Uterus (tissue), 4 donors: ENCODE data around the gene PTPRR. TPM values are rescaled to one million over a fixed set of nuclear protein-coding genes. Genes with fewer than 3 reads are reported as not detected.

Source experiments
- DNase-seq, 2 donors: peaks; one replicate each; pipeline ENCODE4 v3.0.0-alpha.2; 2019 to 2020
- H3K27ac ChIP-seq, 2 donors: fragments of 200-600 bp; sonication (generic); 1 replicate in 1 of 2; 2 replicates in 1 of 2; pipeline ENCODE4 v1.5.1; 2016 to 2018
- H3K27me3 ChIP-seq, 2 donors: fragments of 200-600 bp; sonication (generic); one replicate each; pipeline ENCODE4 v1.5.1; 2018 to 2019; ENCODE audit warnings: control low read depth in 1 of 2
- H3K36me3 ChIP-seq, 2 donors: fragments of 200-600 bp; sonication (generic); one replicate each; pipeline ENCODE4 v1.5.1; 2019; ENCODE audit warnings: control low read depth in 1 of 2
- H3K4me1 ChIP-seq, 2 donors: fragments of 200-600 bp; sonication (generic); one replicate each; pipeline ENCODE4 v1.5.1; 2018 to 2019; ENCODE audit warnings: control low read depth in 1 of 2
- H3K4me3 ChIP-seq, 2 donors: fragments of 200-600 bp; sonication (generic); 1 replicate in 1 of 2; 2 replicates in 1 of 2; pipeline ENCODE4 v1.5.1; 2018 to 2019; ENCODE audit warnings: mild to moderate bottlenecking in 1 of 2
- H3K9me3 ChIP-seq, 2 donors: fragments of 200-600 bp; sonication (generic); one replicate each; pipeline ENCODE4 v1.5.1; 2019; ENCODE audit warnings: control low read depth in 1 of 2
- CTCF ChIP-seq, 4 experiments: fragments of 200-600 bp in 2 of 4; fragments of 450-650 bp in 2 of 4; sonication (generic) in 2 of 4; IDR thresholded peaks; one replicate each; pipeline ENCODE4 v1.5.1; 2016 to 2019; ENCODE audit warnings: antibody characterized with exemption in 4 of 4, mild to moderate bottlenecking in 2 of 4, moderate library complexity in 1 of 4
- POLR2A ChIP-seq, 2 donors: fragments of 450-650 bp; IDR thresholded peaks; one replicate each; pipeline ENCODE4 v1.6.1; 2016; ENCODE audit warnings: antibody characterized with exemption in 2 of 2, mild to moderate bottlenecking in 1 of 2, moderate library complexity in 1 of 2
- intact Hi-C: fragments of 100-400 bp; cut with DNase I; formaldehyde crosslinking; loops from one replicate; pipeline ENCODE4 v1.15.1; 2023; ENCODE audit warnings: low total_unique reads
- total RNA-seq, 4 donors: library from RNA; depleted of rRNA in 3 of 4; stranded (reverse); fragments of >200 nt in 3 of 4; gene quantifications; one replicate each; pipeline versions ENCODE4 v1.1.0 to v1.2.4, GENCODE V29; 2014 to 2023
- donor health status: DM: yes; HTN: yes; CAD: no.

PTPRR gene
- total RNA-seq, 4 donors from 2014 or later: 0.62 to 43.3 (median 7.6) TPM

GRCh38 chr12:70627677-70628076 lies 292.9 kb downstream of the PTPRR start:
- H3K4me3 ChIP-seq: no peak overlapping the region
- peak overlapping the region; percentile 8 to 25 for H3K27ac ChIP-seq
- H3K9me3 ChIP-seq: no peaks in the 10 kb centered on the region
- no peaks in the 10 kb centered on the region for H3K36me3 ChIP-seq
- DNase-seq: no peak
- no peaks in the 10 kb centered on the region for H3K27me3 ChIP-seq
- H3K4me1 ChIP-seq: no peaks in the 10 kb centered on the region
- intact Hi-C loops: no loop called here
- TF ChIP-seq POLR2A (IDR thresholded peaks at IDR 0.05): no peak
- no peak for TF ChIP-seq CTCF (IDR thresholded peaks at IDR 0.05)

- no peaks in the 10 kb centered on the region for H3K27me3 ChIP-seq
- no peak for DNase-seq
- no peak overlapping the region for H3K27ac ChIP-seq
- no peaks in the 10 kb centered on the region for H3K36me3 ChIP-seq
- intact Hi-C loops: no loop called here
- H3K9me3 ChIP-seq: no peaks in the 10 kb centered on the region
- H3K4me3 ChIP-seq: no peak overlapping the region
- H3K4me1 ChIP-seq: no peaks in the 10 kb centered on the region
- TF ChIP-seq CTCF (IDR thresholded peaks at IDR 0.05) (no peak), POLR2A (IDR thresholded peaks at IDR 0.05) (no peak)
Measured at GRCh38 chr12:70626180-70626579, 294.4 kb downstream of the PTPRR start.

- intact Hi-C loops: no loop called here
- DNase-seq: no peak
- no peaks in the 10 kb centered on the region for H3K9me3 ChIP-seq
- H3K4me3 ChIP-seq: no peak overlapping the region
- no peaks in the 10 kb centered on the region for H3K27me3 ChIP-seq
- no peak for TF ChIP-seq POLR2A (IDR thresholded peaks at IDR 0.05)
- TF ChIP-seq CTCF (IDR thresholded peaks at IDR 0.05): no peak
- H3K27ac ChIP-seq: no peak overlapping the region
- H3K4me1 ChIP-seq: no peaks in the 10 kb centered on the region
- no peaks in the 10 kb centered on the region for H3K36me3 ChIP-seq
Measured at GRCh38 chr12:70619471-70620152, 300.9 kb downstream of the PTPRR start.

- Histone ChIP-seq H3K36me3 (no peaks in the 10 kb centered on the region), H3K4me3 (no peak overlapping the region), H3K27ac (peak overlapping the region in 1 of 2 donors; percentile 15), H3K9me3 (no peaks in the 10 kb centered on the region), H3K27me3 (no peaks in the 10 kb centered on the region), H3K4me1 (no peaks in the 10 kb centered on the region)
- DNase-seq: no peak
- intact Hi-C loops: no loop called here
- TF ChIP-seq POLR2A (IDR thresholded peaks at IDR 0.05) (no peak), CTCF (IDR thresholded peaks at IDR 0.05) (no peak)
Measured at GRCh38 chr12:70618371-70618770, 302.2 kb downstream of the PTPRR start.

- Histone ChIP-seq H3K27ac (no peak overlapping the region), H3K36me3 (no peaks in the 10 kb centered on the region), H3K9me3 (no peaks in the 10 kb centered on the region), H3K27me3 (no peaks in the 10 kb centered on the region), H3K4me3 (no peak overlapping the region), H3K4me1 (no peaks in the 10 kb centered on the region)
- intact Hi-C loops: no loop called here
- DNase-seq: no peak
- TF ChIP-seq POLR2A (IDR thresholded peaks at IDR 0.05) (no peak), CTCF (IDR thresholded peaks at IDR 0.05) (no peak)
Measured at GRCh38 chr12:70617450-70617849, 303.1 kb downstream of the PTPRR start.
